ENCODE measurements around the gene SV2A.
"Not testable (repeated sequence)": the region's sequence is repeated elsewhere in the genome, so short reads cannot be mapped to it uniquely, and the experiment has no call there.

Gene SV2A

DNA sequence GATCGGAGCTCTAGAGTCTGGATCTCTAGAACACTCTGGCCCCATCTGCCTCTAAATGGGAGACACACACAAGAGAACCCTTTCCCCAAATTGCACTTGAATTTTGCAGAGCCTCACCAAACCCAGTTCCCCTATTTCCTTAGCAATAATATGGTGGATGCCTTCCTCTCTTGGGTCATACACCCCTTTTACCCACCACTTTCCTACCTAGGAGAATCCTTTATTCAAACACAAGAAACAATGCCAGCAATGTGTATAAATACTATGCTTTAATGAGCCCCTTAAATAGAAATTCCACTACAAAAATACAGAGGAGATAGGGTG is 10.7 kb upstream of the SV2A start:
- no peak for DNase-seq

DNA sequence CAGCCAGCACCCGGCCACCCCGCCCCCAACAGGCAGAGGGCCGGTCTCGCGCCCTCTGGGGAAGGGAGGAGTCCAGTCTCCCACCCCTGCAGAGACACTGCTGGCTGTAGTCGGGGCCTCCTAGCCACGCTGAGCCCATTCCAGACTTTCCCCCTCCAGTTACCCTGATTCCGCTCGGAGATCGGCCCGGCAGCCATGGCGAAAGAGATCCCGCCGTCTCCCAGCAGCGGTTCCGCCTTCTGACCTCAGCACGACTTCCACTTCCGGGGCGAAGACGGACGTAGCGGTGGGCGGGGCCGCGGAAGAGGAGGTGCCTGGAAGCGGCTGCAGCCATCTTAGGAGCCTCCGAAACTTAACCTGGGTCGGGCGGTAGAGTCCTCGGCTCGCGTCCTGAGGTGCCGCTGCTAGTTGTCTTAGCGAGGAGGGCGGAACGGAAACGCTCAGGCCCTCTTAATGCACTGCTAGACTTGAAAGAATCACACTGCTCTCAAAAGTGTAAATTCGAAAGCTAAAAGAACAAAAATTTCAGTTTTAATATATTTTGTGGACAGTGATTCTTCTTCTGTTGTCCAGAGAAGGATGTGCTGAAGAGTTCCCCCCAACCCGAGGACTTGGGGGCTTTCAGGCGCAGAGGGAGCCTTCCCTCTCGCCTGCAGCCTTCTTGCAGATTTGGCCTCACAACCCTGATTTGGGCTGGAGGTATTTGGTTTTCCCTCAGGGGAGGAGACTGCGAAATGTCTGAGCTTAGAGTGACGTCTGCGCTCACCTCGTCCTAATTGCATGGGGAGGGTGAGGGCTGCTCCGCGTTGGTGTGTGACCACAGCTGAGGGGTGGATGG is 10.1 kb upstream of the SV2A start, which contains the start of gene SF3B4:
TSS of gene SF3B4 (minus strand) at position 241 of the 838 bp plus-strand sequence. CDS start at position 197, 44 bp downstream.
- DNase-seq: peak; percentile 94

DNA sequence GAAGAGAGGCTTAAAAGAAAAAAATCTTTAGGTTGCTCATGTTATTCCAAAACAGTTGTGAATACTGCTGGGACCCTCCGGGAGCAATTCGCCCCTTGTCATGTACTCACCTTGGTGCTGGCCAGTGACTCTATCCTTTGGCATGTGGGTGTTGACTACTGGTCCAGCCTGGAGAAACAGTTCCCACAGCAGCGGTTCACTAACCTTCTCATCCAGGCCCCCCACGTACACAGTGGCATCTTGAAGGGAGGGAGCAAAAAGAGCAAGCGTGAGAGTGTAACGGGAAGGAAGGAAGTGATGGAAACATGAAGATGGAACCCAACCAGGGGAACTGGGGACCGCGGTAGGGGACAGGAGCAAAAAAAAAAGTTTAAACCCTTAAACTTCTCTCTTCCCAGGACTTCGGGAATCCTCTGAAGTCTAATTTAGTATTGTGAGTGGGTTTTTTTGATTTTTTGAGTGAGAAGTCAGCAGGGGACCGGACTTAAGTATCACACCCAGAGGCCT is 9.5 kb upstream of the SV2A start:
- DNase-seq: no peak

DNA sequence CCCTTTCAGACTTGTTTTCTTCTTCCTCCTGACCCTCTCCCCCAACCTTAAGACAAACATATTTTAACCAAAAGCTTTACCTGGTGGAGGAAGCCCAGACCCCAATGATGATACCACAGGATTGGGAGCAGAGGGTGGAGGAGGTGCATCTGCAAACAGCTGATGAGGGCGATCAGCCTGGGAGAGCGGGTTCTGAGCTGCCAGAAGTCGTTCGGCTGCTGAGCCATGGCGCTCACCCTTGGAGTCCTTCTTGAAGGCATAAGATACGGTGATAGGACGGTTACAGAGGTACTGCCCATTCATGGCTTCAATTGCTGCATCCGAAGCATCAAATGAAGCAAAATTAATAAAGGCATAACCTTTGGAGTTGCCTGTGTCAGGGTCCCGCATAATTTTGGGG is 8.7 kb upstream of the SV2A start:
- DNase-seq: no peak

DNA sequence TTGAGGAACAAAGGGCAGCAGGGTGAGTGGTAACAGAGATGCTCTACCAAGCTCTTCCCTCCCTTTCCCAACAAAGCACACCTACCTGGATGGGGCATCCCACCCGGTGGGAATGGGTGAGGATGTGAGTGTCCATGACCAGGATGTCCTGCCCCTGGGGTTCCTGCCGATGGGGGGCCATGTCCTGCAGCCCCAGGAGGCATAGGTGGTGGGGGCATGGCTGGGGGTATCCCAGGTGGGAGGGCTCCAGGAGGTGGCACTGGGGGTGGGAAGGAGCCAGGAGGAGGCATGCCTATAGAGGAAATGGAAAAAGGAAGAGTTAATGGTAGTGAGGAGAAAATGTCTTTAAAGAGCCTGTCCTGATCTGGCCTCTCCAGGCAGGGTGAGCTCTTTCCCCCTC is 8.1 kb upstream of the SV2A start:
- no peak for DNase-seq

DNA sequence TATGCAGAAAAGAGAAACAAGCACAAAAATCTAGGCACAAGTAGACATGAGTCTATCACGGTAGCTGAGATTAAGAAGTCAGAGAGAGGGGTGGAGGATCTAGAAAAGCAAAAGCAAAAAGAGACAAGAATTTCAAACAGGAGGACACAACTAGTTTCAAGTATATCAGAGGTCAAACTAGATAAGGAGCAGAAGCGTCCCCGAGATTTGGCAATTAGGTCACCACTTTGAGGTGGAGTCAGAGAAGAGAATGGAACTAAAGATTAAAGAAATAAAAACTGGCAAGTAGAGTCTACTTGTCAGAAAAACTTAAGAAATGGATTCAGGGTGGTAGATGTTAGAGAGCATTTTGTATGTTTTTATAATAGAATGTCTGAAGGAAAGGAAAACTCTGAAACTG is 7.7 kb upstream of the SV2A start:
- DNase-seq: no peak

DNA sequence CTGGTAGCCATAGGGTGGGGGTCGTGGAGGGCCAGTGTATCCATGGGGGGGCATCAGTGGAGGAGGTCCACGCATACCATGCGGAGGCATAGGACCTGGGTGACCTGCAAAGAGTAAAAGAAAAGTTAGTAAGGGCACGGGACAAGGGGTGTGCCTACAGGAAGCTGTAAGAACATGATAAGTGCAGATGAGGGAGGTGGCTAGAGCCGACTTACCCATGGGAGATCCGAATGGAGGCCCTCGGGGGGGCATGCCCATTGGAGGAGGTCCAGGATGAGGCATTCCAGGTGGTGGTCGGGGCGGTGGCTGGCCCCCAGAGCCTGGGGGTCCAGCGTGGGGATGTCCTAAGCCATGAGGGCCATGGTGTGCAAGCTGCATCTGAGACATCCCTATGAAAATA is 6.0 kb upstream of the SV2A start:
- no peak for DNase-seq

DNA sequence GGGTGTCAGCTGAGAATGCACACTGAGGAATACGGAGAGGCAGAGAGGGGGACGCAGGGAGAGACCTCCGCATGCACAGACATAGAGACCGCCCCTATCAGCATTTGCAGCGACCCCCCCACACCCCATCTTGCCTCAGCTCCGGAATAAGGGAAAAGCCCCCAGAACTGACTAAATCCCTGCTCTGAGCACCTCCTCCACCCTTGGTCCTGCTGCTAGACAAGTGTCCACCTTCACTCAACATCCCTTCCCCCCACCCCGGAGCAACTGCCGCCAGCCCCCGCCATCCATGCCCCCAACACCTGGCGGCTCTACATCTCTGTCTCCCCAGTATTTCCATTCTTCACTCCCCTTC is 769 bp downstream of the SV2A start:
- no peak for DNase-seq

DNA sequence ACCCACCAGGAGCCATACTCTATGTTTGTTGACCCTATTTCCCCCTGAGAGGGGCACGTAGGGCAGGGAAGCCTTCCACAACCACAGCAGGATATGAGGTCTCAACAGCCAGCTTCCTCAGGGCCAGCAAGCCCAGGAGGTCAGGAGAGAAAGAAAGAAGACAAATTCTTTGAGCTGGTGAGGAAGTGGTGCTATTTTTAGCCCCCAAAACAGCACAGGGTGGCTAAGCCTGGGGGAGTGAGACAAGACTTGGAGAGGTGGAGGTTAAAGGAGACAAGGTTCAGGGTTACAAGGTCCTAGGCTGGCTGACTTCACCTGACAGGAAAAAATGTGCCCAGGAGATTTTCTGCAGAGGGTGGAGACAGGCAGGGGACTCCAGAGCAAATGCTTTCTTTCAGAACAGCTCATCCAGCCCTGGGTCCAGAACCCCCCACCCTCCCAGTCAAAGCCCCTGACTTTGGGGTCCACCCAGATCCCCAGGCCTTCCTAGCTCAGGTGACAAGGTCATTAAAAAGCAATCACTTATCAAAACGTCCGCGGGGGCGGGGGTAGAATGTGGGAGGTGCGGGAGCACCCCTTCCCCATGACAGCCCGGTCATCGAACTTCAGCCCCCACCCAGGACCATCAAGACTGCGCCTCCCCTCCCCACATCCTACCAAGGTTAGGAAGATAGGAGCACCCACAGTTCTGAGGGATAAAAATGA is 1.3 kb downstream of the SV2A start:
- no peak for DNase-seq

DNA sequence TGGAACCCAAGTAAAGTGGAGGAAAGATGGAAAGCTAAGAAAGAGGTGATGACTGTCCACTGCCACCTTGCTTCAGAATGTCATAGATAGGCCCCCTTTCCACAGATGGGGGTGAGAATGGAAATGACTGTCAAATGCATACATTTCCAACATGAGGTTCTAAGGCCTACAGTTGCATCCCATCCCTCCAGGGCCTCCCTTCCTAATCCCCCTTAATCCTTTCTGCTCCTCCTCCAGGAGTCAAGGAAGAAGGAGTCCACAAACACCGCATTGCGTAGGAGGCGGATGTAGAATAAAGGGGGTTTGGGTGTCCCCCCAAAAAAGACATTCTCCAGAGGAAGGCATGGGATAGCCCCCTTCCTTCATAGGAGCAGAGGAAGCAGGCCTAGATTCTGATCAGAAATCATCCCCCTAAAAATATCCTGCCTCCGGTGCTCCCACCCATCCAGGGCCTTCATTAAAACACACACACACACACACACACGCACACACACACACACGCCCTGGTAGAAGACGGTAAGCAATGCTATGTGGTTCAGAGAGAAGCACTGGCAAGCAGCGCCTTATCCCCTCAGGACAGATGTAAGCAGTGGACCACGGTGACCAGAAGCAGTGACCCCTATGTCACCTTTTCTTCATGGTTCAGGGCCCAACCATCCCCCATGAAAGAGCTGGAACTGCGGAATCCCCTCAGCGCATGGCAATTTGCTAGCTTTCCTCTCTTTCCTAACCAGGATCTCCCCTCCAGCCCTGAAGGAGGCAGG is 2.0 kb downstream of the SV2A start:
- no peak for DNase-seq

DNA sequence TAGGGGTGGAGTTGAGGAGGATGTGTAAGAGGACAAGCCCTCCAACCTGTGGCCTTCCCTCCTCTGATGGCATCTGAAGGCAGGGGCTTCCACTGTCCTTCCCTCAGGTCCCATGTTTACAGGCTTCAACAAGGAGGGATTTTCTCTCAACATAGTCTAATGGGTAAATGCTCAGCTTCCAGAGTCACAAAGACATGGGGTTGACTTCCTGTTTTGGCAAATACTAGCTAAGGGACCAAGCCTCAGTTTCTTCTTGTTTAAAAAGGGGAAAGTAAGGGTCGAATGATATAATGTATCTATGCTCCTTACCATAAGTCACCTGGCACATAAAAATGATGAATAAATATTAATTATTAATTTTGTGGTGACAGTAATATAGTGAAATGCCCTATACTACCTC is 3.1 kb downstream of the SV2A start:
- DNase-seq: no peak

DNA sequence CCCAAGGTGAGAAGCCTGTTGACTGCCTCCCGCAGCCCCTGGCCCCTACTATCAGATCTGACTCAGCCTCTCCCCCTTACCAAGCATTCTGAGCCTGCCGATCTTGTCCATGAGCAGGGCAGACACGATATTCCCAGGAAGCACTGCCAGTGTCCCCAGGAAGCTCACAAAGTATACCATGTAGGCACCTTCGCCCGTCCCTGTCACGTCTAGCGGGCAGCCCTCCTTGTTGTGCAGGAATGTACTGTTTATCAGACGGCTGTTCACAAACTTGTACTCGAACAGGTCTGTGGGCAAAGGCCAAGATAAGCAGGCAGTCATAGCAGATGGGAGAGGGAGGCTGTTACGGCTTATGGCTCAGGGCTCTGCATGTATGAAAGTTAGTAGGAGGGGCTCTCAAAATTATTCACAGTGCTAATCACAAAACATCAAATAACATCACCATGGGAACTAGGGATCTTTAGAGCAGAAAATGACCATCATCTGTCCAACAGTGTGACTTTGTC is 11.0 kb downstream of the SV2A start:
- DNase-seq: no peak

DNA sequence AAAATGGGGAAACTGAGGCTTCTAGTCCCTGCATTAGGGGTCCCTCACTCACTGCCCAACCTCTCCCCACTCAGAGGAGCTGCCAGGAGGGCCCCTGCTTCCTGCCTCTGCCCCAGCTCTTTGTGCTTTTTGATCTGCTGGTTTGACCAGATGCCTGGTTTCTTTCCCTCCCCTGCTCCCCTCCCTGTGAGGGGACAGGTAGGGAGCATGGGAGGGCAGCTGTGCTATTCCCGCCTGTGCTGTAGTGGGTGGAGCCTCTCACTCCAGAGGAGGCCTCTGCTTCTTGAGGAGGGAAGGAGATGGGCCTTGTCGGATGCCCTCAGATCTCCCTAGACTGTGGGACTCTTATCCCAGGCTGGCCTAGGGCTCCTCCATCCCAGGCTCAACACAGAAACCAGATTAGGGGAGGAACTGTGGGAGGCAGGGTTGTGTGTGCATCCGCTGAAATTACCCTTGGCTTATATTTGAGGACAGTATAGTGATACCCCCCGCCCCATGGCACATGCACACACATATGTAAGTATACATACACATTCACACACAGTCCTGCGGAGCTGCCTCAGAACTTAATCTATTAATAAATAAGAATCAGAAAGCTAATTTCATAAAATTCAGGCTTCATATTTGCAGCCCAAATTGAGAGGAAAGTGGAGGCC is 13.7 kb downstream of the SV2A start:
- no peak for DNase-seq

DNA sequence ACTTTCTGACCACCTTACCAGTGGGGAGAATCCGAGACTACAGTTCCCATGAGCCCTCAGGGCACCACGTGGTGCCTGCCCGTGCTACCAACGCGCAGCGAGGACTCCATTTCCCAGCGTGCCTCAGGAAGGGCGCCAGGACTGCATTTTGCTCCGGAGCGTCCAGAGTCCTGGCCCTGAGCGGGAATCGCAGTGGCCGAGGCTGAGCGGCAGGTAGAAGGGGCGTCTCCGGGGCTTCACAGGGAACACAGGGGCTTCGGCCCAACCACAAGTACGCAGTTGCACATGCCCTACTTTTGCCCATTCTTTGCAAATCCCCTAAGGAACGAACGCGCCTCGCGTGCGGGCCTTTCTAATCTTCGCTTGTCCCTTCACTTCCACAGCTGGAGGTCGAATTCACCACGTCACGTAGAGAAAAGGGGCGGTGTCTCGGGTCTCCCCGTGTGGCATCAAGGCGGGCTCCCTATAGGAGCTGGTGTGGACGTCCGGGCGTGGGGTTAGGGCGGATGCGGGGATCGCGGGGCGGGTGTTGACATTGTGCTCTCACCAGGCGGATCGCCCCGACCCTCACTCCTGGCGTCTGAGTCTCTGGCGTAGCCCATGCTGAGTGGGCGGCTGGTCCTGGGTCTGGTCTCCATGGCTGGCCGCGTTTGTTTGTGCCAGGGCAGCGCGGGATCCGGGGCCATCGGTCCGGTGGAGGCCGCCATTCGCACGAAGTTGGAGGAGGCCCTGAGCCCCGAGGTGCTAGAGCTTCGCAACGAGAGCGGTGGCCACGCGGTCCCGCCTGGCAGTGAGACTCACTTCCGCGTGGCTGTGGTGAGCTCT is 18.0 kb downstream of the SV2A start, which contains the start of gene BOLA1:
TSS of gene BOLA1 (plus strand) at position 109 of the 825 bp plus-strand sequence. CDS start at position 601, 492 bp downstream.
- DNase-seq: peak; percentile 71 to 72

DNA sequence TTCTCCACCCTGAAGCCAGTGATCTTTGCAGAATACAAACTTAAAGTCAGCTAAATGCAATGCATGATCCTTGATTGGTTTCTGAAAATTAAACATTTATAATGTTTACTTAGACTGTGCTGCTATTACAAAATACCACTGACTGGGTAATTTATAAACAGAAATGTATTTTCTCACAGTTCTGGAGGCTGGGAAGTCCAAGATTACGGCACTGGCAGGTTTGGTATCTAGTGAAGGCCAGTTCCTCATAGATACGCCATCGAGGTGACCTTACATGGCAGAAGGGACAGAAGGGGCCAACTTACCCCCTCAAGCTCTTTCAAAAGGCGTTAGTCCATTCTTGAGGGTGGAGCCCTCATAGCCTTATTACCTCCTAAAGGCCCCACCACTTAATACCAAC is 21.1 kb downstream of the SV2A start:
- no peak for DNase-seq

DNA sequence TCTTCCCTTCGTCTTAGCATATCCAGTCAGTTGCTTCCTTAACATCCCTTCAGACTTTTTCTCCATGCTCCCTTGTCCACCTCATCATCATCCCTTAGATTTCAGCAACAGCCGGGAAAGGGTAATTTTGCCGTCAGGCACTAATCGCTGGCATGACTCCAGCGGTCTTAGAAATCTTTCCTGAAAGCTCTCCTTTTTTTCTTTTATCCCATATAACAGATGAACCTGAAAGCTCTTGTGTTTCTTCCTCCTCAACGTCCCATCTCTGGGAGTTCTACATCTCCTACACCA is 28.7 kb downstream of the SV2A start:
- DNase-seq: no peak

DNA sequence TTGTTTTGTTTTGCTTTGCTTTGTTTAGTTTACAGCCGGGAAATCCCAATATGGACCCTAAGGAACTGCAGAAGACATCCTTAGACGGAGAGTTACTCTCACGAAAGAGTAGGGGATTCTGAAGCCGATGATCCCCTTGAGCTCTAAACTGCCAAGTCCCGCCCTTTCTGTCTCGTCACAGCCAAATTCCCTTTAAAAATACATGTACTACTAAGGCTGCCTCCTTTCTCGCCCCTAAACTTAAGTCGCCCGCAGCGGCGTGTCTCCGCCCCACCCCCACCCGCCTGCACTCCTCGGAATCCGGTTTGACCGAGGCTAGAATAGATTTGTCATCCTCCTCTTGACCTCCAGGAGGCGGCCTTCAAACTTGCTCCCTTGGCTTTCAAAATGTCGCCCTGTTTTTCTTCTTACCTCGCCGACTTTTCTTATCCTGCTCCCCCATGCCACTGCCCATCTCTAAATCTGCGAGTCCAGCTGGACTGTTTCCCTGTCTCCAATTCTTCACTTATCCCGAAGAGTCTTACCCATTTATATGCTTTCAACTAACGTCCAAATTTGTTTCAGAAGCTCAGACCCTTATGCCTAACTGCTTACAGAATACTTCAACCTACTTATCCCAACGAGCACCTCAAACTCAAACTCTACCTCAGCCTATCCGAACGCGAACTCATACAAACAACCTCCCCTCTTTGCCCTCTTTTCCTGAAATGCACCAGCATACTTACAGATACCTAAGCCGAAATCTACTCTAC is 29.2 kb downstream of the SV2A start:
- peak; percentile 53 to 60 for DNase-seq

DNA sequence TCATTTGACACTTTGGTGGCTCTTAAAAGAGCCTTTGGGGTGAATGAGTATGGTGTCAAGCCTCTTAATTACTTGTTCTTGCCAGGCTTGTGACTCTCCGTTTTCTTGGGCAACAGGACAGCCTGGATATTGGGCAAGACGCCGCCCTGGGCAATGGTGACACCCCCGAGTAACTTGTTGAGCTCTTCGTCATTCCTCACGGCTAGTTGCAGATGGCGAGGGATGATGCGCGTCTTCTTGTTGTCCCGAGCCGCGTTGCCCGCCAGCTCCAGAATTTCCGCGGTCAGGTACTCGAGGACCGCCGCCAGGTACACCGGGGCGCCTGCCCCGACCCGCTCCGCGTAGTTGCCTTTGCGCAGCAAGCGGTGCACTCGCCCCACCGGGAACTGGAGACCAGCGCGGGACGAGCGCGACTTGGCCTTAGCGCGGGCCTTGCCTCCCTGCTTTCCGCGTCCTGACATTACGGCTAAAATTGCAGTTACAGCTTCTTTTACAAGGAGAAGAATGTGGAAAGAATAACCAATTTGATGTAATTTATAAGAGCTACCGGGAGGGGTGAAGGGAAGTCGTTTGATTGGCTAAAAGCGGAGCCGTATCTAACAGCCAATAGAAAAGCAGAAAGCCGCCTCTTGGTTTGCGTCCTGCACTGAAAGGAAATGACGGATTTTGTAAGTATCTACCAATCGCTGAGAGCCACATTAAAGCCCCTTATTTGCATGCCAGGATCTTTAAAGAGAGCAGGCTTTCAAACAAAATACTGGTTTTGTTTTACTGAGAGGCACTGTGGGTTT is 30.0 kb downstream of the SV2A start:
- peak; percentile 56 to 63 for DNase-seq

DNA sequence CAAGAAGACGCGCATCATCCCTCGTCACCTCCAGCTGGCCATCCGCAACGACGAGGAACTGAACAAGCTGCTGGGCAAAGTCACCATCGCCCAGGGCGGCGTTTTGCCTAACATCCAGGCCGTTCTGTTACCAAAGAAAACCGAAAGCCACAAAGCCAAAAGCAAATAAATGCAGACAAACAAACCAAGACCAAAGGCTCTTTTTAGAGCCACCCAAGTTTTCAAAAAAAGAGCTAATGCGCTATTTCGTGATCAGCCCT is 30.5 kb downstream of the SV2A start:
- DNase-seq: not testable (repeated sequence)

DNA sequence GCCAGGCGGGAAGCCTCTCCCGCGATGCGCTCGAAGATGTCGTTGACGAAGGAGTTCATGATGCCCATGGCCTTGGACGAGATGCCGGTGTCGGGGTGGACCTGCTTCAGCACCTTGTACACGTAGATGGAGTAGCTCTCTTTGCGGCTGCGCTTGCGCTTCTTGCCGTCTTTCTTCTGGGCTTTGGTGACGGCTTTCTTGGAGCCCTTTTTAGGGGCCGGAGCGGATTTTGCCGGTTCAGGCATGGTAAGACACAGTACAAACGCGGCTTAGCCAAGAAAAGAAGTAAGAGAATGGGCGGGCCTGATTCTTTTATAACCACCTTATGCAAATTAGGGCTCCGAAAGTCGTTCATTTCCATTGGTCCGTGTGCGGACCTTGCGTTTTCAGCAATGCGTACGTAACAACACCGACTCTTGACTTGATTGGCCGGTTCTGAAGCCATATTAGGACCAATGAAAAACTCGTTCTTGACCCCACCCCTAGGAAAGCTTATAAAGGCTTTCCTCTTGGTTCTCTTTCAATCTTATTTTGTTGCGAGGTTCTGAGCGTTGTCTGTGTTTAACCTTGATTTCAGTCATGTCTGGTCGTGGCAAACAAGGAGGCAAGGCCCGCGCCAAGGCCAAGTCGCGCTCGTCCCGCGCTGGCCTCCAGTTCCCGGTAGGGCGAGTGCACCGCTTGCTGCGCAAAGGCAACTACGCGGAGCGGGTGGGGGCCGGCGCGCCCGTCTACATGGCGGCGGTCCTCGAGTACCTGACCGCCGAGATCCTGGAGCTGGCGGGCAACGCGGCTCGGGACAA is 31.0 kb downstream of the SV2A start:
- DNase-seq: peak; percentile 70 to 78
